GM20000 (cell line): ENCODE data around the gene IL22RA2.

Source experiments
- DNase-seq: peaks from one replicate; pipeline ENCODE4 v3.0.0; 2012; ENCODE audit warnings: low spot score
- TF ChIP-seq, protein P1 (sequence below): IDR thresholded peaks from 2 replicates; pipeline ENCODE4 v1.5.1; 2012; ENCODE audit warnings: mild to moderate bottlenecking, control low read depth; ENCODE audit errors: extremely low read depth, missing control alignments

IL22RA2 gene

DNA sequence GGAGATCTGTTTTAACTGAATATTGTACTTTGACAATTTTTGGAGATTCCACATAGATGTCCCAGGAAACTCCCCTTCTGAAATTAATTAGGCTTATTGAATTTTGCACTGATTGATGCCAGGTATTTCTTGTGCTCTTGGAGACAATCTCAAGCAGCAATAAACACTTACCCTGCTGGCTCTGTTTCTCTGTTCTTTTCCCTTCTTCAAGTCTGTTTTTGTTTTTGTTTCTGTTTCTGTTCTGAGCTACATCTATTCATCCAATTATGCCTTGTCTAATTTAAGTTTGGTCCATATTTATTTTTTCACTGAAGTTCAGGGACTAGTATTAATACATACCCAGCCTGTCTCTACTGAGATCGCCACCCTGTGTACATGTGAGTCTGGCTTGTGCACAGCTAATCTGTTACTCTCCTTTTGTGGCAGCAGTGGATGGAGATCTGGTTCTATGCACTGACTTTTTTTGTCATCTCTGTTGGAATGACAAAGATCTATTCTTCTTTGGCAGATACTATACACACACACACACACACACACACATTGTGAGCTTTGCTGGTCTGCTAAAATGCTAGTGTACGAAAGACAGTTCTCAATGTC is 51.9 kb downstream of the IL22RA2 start:
- TF ChIP-seq, protein P1, sequence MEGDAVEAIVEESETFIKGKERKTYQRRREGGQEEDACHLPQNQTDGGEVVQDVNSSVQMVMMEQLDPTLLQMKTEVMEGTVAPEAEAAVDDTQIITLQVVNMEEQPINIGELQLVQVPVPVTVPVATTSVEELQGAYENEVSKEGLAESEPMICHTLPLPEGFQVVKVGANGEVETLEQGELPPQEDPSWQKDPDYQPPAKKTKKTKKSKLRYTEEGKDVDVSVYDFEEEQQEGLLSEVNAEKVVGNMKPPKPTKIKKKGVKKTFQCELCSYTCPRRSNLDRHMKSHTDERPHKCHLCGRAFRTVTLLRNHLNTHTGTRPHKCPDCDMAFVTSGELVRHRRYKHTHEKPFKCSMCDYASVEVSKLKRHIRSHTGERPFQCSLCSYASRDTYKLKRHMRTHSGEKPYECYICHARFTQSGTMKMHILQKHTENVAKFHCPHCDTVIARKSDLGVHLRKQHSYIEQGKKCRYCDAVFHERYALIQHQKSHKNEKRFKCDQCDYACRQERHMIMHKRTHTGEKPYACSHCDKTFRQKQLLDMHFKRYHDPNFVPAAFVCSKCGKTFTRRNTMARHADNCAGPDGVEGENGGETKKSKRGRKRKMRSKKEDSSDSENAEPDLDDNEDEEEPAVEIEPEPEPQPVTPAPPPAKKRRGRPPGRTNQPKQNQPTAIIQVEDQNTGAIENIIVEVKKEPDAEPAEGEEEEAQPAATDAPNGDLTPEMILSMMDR: no peak
- no peak for DNase-seq

DNA sequence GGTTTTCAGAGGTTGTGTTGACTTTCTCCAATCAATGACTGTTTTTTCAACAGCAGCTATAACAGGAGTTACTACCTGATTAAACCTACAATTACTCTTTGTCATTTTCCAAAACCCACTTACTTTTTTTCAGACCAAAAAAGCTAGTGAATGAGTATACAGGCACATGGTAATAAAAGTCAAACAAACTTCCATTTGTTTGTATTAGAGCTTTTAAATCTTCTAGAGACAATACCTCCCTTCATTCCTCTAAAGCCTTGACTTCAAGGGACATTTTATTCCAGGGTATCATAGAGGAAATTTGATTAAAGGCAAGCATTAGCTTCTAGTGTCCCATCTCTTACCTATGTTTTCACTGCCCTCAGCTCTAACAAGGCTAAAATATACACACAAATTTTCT is 52.7 kb downstream of the IL22RA2 start:
- TF ChIP-seq, protein P1: no peak
- no peak for DNase-seq

DNA sequence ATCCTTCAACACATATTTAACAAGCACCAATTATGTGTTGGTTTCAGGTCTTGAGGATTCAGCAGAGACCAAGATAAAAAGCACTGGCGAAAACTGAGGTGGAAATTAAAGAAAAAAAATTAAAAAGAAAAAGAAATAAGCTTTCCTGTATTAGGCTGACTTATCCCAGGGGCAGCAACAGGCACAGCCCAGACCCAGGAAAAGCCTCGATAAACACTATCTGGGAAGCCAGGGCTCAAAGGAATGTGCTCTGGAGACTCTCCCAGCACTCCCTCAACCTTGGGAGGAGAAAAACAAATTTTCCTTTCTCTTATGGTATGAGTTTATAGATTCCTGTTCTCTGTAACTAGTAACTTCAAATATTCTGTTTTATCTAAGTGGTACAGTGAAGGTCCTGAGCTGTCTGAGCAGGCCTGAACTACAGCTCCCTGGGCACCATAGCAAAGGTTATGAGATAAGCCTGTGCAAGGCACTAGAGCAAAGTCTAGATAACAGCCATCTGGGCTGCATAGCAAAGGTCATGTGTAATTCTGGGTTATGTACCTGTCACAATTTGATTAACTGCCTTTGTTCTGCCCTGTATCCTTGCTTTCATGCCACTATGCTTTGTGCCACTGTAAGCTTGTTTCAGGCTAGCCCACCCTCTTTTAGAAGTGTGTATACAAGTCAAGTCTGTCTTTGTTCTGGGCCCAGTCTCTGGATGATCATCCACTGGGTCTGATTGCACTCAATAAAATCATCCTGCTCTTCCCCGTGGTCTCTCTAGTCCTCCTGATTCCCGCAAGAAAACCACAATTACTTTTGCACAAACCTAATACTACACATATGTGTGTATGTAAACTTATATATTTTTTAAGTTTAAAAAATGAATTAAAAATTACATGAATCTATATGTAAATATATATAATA is 54.0 kb downstream of the IL22RA2 start:
- DNase-seq: no peak
- TF ChIP-seq, protein P1: no peak

DNA sequence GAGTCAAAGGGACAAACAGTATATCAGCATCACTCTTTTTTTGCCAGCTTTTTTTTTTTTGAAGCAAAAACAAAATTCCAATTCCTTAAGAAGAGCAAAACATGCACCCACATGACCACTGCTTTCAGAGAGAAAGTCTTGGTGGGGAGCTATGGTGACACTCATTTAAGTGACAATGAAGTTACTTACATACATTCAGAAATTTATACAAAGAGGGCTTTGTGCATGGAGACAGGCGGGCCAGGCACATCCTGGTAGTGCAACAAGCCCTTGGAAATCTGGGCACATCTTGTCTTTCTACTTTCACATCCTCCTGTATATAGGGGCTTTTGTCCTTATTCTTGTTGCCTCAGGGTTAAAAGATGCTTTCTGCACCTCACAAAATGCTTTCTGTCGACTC is 55.9 kb downstream of the IL22RA2 start:
- TF ChIP-seq, protein P1: no peak
- DNase-seq: no peak

DNA sequence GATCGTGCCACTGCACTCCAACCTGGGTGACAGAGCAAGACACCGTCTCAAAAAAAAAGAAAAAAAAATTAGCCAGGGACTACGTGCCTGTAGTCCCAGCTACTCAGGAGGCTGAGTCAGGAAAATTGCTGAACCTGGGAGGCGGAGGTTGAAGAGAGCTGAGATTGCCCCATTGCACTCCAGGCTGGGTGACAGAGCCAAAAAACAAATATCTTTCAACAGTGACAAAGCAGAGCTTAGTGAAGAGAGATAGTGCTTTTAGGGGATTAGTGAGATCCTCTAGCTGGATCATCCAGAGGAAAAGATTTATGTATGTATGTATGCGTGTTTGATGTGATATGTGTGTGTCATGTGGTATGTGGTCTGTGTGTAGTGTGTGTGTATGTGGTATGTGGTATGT is 56.6 kb downstream of the IL22RA2 start:
- TF ChIP-seq, protein P1: no peak
- DNase-seq: no peak

DNA sequence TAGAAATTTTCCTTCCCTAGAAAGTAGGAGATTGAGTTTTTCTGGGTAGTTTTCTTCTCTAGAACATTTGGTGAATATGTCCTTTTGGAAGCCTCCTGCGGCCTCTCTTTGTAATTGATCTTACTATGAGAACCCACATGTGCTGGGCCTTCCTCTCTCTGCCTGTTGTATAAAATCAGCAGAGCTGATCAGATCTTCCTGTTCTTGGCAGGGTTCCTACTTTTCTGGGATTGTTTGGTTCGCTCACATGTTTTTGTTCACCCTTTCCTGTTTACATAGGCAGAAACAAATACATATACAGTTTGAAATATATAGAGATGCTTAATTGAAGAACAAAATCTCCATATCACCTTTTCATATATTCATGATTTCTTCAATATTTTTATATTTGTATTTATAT is 57.8 kb downstream of the IL22RA2 start:
- DNase-seq: no peak
- TF ChIP-seq, protein P1: no peak

DNA sequence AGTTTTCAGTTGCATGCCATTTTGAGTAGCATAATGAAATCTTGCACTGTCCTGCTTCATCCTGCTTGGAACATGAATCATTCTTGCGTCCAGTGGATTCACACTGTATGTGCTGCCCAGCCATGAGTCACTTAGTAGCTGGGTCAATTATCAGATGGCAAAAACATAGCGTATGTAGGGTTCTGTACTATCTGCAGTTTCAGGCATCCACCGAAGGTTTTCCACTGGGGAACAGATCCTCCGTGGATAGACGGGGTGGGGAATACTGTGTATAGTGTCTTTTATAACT is 61.4 kb downstream of the IL22RA2 start:
- DNase-seq: no peak
- TF ChIP-seq, protein P1: no peak
